Measurements from ENCODE around the gene RNF222. TPM values are rescaled to one million over a fixed set of nuclear protein-coding genes. Genes with fewer than 3 reads are reported as not detected.

The RNF222 gene
- total RNA-seq, 1 donor from 2014 or later, result 2.5 TPM

- Histone ChIP-seq H3K27me3 (peaks cover 4% of the 10 kb centered on the region), H3K27ac (no peak overlapping the region)
- no peak for DNase-seq (ENCODE audit: extremely low spot score in 2 of 2)
Observed at GRCh38 chr17:8392274-8392673, 5.4 kb downstream of the RNF222 start.

GRCh38 chr17:8391711-8392110, 5.9 kb downstream of the RNF222 start:
- H3K9me3 ChIP-seq, result no peaks in the 10 kb centered on the region
- DNase-seq (ENCODE audit: extremely low spot score in 2 of 2), result no peak
- no peaks in the 10 kb centered on the region for H3K36me3 ChIP-seq
- intact Hi-C loops (cut with DNase I), result loop anchor here (10.0 kb wide), 1 partner anchor 1607 kb away; no protein-coding TSS in a partner anchor
- H3K27ac ChIP-seq, result no peak overlapping the region
- H3K27me3 ChIP-seq, result no peaks in the 10 kb centered on the region
- no peaks in the 10 kb centered on the region for H3K4me1 ChIP-seq
- TF ChIP-seq CTCF (IDR thresholded peaks at IDR 0.05), result no peak
- no peak for TF ChIP-seq POLR2AphosphoS5 (IDR thresholded peaks at IDR 0.05; ENCODE audit: insufficient read depth in 1 of 2, low read depth in 1 of 2)
- no peak for TF ChIP-seq POLR2A (IDR thresholded peaks at IDR 0.05)
- no peak overlapping the region for H3K4me3 ChIP-seq

More at GRCh38 chr17:8392274-8392673, 5.4 kb downstream of the RNF222 start:
- Histone ChIP-seq H3K36me3 (no peaks in the 10 kb centered on the region), H3K9me3 (no peaks in the 10 kb centered on the region), H3K4me3 (no peak overlapping the region), H3K4me1 (no peaks in the 10 kb centered on the region)
- no peak for TF ChIP-seq CTCF (IDR thresholded peaks at IDR 0.05)
- no peak for TF ChIP-seq POLR2A (IDR thresholded peaks at IDR 0.05)
- no peak for TF ChIP-seq POLR2AphosphoS5 (IDR thresholded peaks at IDR 0.05; ENCODE audit: insufficient read depth in 1 of 2, low read depth in 1 of 2)
- intact Hi-C loops (cut with DNase I), result loop anchor here (10.0 kb wide), 1 partner anchor 1607 kb away; no protein-coding TSS in a partner anchor

- H3K27me3 ChIP-seq, result no peaks in the 10 kb centered on the region
- no peak for DNase-seq (ENCODE audit: extremely low spot score in 2 of 2)
- TF ChIP-seq POLR2AphosphoS5 (IDR thresholded peaks at IDR 0.05; ENCODE audit: insufficient read depth in 1 of 2, low read depth in 1 of 2) (peak in 1 of 2 donors; percentile 31), CTCF (IDR thresholded peaks at IDR 0.05) (no peak)
- no peaks in the 10 kb centered on the region for H3K9me3 ChIP-seq
- no peaks in the 10 kb centered on the region for H3K36me3 ChIP-seq
- no peak overlapping the region for H3K27ac ChIP-seq
- no peak overlapping the region for H3K4me3 ChIP-seq
- H3K4me1 ChIP-seq, result peaks cover 13% of the 10 kb centered on the region
- intact Hi-C loops (cut with DNase I), result no loop called here
Observed at GRCh38 chr17:8387914-8388651, 9.5 kb downstream of the RNF222 start.

- no peak overlapping the region for H3K27ac ChIP-seq
- intact Hi-C loops (cut with DNase I), result no loop called here
- H3K9me3 ChIP-seq, result no peaks in the 10 kb centered on the region
- H3K27me3 ChIP-seq, result no peaks in the 10 kb centered on the region
- DNase-seq (ENCODE audit: extremely low spot score in 2 of 2), result no peak
- no peak overlapping the region for H3K4me3 ChIP-seq
- H3K36me3 ChIP-seq, result peaks cover 0 to under 1% of the 10 kb centered on the region in 2 donors
- TF ChIP-seq CTCF (IDR thresholded peaks at IDR 0.05), result no peak
- no peak for TF ChIP-seq POLR2A (IDR thresholded peaks at IDR 0.05)
- TF ChIP-seq POLR2AphosphoS5 (IDR thresholded peaks at IDR 0.05; ENCODE audit: insufficient read depth in 1 of 2, low read depth in 1 of 2), result no peak
- H3K4me1 ChIP-seq, result peaks cover 20% of the 10 kb centered on the region
Observed at GRCh38 chr17:8386841-8387240, 10.8 kb downstream of the RNF222 start.

GRCh38 chr17:8384801-8385378, 12.7 kb downstream of the RNF222 start:
- peak overlapping the region; percentile 81 for H3K27ac ChIP-seq
- no peaks in the 10 kb centered on the region for H3K9me3 ChIP-seq
- no peak for DNase-seq (ENCODE audit: extremely low spot score in 2 of 2)
- no peak overlapping the region for H3K4me3 ChIP-seq
- intact Hi-C loops (cut with DNase I), result no loop called here
- H3K27me3 ChIP-seq, result no peaks in the 10 kb centered on the region
- no peak for TF ChIP-seq POLR2A (IDR thresholded peaks at IDR 0.05)
- peaks cover 0 to 20% of the 10 kb centered on the region in 2 donors for H3K36me3 ChIP-seq
- H3K4me1 ChIP-seq, result peaks cover 39% of the 10 kb centered on the region
